Left ventricle myocardium inferior (tissue), 1 donor: ENCODE measurements around the gene MARCHF7. TPM values are rescaled to one million over a fixed set of nuclear protein-coding genes. Genes with fewer than 3 reads are reported as not detected.
A peak's percentile ranks its signal among the peaks of the same experiment; 100 is the strongest.

Experiments
- DNase-seq: peaks from one replicate; pipeline ENCODE4 v3.0.0-alpha.2; 2020
- H3K27ac ChIP-seq: fragments of 200-600 bp; replicated peaks from 2 replicates; pipeline ENCODE4 v1.8.0; 2021
- H3K27me3 ChIP-seq: fragments of 200-600 bp; 2 replicates; pipeline ENCODE4 v1.8.0; 2021; ENCODE audit warnings: low read depth
- H3K36me3 ChIP-seq: fragments of 200-600 bp; 2 replicates; pipeline ENCODE4 v1.8.0; 2021
- H3K4me1 ChIP-seq: fragments of 200-600 bp; 2 replicates; pipeline ENCODE4 v1.8.0; 2021
- H3K4me3 ChIP-seq: fragments of 200-600 bp; 2 replicates; pipeline ENCODE4 v1.8.0; 2021; ENCODE audit warnings: mild to moderate bottlenecking, moderate library complexity
- H3K9me3 ChIP-seq: fragments of 200-600 bp; replicated peaks from 2 replicates; pipeline ENCODE4 v1.8.0; 2021
- intact Hi-C: fragments of 100-400 bp; cut with micrococcal nuclease; formaldehyde crosslinking; loops from one replicate; pipeline ENCODE4 v1.11.0; 2022
- total RNA-seq: library from RNA; stranded (reverse); fragmentation: NEBNext Ultra II Directional; extraction: Animal tissue kit (Norgen Biotek cat#: 25700); gene quantifications from one replicate; pipeline ENCODE4 v1.2.1, GENCODE V29; 2021
- TF ChIP-seq, protein P1 (sequence below): fragments of 200-600 bp; IDR thresholded peaks from 2 replicates; pipeline ENCODE4 v1.8.0; 2021; ENCODE audit warnings: antibody characterized with exemption, mild to moderate bottlenecking, borderline replicate concordance
- donor health status: DM: no; HTN: yes; CAD: no; lungs with severe emphysema.

Gene MARCHF7
- total RNA-seq, 1 donor from 2014 or later: 75.1 TPM

DNA sequence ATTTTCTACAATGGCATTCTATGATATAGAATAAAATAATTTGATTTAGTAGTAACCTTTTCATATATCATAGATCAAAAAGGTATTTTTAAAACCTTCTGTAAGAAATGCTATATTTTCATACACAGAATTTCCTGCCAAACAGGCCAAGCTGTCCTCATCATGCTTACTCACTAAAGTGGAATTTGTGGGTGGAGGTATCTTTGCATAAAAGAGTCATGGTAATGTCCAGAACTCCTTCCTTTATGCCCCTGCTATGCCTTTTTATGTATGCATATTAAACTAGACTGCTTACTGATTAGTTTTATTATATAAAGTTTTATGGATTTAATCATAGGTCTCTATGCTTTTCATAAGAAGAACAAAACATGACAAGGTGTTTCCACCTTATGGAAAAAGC, 27.5 kb upstream of the MARCHF7 start:
- H3K27me3 ChIP-seq: no peaks in the 10 kb centered on the region
- no peak for DNase-seq
- H3K4me3 ChIP-seq: no peak overlapping the region
- no peak overlapping the region for H3K27ac ChIP-seq
- intact Hi-C loops: no loop called here
- no peaks in the 10 kb centered on the region for H3K36me3 ChIP-seq
- H3K9me3 ChIP-seq: no peaks in the 10 kb centered on the region
- TF ChIP-seq, protein P1, sequence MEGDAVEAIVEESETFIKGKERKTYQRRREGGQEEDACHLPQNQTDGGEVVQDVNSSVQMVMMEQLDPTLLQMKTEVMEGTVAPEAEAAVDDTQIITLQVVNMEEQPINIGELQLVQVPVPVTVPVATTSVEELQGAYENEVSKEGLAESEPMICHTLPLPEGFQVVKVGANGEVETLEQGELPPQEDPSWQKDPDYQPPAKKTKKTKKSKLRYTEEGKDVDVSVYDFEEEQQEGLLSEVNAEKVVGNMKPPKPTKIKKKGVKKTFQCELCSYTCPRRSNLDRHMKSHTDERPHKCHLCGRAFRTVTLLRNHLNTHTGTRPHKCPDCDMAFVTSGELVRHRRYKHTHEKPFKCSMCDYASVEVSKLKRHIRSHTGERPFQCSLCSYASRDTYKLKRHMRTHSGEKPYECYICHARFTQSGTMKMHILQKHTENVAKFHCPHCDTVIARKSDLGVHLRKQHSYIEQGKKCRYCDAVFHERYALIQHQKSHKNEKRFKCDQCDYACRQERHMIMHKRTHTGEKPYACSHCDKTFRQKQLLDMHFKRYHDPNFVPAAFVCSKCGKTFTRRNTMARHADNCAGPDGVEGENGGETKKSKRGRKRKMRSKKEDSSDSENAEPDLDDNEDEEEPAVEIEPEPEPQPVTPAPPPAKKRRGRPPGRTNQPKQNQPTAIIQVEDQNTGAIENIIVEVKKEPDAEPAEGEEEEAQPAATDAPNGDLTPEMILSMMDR: no peak
- H3K4me1 ChIP-seq: peaks cover 9% of the 10 kb centered on the region

DNA sequence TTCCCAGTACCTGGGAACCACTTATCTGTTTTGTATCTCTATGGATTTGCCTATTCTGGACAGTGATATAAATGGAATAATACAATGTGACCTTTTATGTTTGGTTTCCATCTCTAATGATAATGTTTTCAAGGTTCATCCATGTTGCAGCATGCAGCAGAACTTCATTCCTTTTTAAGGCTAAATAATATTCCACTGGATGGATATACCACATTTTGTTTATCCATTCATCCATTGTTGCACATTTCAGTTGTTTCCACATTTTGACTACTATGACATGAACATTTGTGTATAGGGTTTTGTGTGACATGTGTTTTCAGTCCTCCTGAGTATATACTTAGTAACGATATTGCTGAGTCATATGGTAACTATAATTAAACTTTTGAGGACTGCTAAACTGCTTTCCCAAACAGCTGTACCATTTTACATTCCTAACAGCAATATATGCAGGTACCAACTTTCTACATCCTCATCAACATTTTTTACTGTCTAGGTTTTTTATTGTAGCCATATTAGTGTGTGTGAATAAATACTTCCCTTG, 17.7 kb upstream of the MARCHF7 start:
- no peak overlapping the region for H3K4me3 ChIP-seq
- H3K4me1 ChIP-seq: no peaks in the 10 kb centered on the region
- peaks cover 16% of the 10 kb centered on the region for H3K9me3 ChIP-seq
- H3K27me3 ChIP-seq: no peaks in the 10 kb centered on the region
- intact Hi-C loops: no loop called here
- DNase-seq: no peak
- no peak overlapping the region for H3K27ac ChIP-seq
- peaks cover 18% of the 10 kb centered on the region for H3K36me3 ChIP-seq
- TF ChIP-seq, protein P1: no peak

DNA sequence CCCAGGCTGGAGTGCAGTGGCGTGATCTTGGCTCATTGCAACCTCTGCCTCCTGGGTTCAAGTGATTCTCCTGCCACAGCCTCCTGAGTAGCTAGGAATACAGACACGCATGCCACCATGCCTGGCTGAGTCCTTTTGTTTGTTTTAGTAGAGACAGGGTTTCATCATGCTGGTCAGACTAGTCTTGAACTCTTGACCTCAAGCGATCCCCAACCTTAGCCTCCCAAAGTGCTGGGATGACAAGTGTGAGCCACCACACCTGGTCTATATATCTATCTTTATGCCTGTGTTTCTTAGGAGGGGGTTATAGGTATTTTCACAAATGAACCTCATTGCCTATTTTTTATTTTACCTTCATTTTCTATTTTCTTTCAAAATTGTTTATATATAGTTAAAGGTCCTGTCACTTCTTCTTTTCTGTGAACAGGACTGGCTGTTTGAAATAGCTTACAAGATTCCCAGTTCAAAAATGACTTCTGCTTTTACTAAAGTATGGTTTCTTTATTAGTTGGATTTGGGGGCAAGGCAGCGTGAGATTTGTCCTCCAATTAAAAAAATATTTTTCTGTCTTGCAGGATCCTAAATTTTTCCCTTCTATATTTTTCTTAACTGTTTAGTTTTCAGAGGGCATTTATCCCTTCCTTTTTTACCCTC, 16.4 kb upstream of the MARCHF7 start:
- H3K9me3 ChIP-seq: peaks cover 16% of the 10 kb centered on the region
- H3K27me3 ChIP-seq: no peaks in the 10 kb centered on the region
- intact Hi-C loops: no loop called here
- no peak overlapping the region for H3K27ac ChIP-seq
- peaks cover 18% of the 10 kb centered on the region for H3K36me3 ChIP-seq
- TF ChIP-seq, protein P1: no peak
- no peak overlapping the region for H3K4me3 ChIP-seq
- no peak for DNase-seq
- no peaks in the 10 kb centered on the region for H3K4me1 ChIP-seq

DNA sequence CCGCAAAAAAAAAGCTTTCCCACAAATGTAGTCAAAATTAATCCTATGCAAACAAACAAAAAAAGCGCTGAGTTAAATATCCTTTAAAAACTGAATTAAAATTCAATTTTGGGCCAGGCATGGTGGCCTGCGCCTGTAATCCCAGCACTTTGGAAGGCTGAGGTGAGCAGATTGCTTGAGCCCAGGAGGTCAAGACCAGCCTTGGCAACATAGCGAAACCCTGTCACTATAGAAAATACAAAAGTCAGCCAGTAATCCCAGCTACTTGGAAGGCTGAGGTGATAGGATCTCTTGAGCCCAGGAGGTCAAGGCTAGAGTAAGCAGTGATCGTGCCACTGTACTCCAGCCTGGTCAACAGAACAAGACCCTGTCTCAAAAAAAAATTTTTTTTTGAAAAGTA, 8.8 kb upstream of the MARCHF7 start:
- Histone ChIP-seq H3K4me1 (peaks cover 11% of the 10 kb centered on the region), H3K36me3 (peaks cover 7% of the 10 kb centered on the region), H3K9me3 (no peaks in the 10 kb centered on the region), H3K27ac (no peak overlapping the region), H3K27me3 (no peaks in the 10 kb centered on the region), H3K4me3 (no peak overlapping the region)
- intact Hi-C loops: no loop called here
- no peak for DNase-seq
- TF ChIP-seq, protein P1: no peak

DNA sequence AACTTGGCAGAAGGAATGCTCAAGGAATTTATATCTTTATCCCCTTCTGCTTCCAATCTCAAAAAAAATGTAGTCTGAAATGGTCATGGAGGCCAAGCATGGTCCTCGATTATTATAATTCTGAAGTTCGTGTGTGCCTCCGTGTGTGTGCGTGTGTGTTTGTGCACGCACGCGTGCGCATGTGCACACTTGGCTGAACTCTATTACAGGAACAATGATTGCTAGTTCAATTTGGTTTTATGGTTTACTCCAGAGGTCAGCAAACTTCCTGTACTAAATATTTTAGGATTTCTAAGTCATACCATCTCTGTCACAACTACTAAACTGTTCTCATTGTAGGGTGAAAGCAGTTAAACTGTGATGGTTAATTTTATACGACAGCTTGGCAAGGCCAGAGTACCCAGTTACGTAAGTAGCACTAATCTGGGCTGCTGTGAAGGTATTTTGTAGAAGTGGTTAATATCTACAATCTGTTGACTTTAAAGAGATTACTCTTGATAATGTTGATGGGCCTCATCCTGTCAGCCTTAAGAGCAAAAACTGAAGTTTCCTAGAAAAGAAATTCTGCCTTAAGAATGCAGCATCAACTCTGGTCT, 5.8 kb upstream of the MARCHF7 start:
- DNase-seq: no peak
- Histone ChIP-seq H3K27me3 (no peaks in the 10 kb centered on the region), H3K27ac (peak overlapping the region; percentile 52), H3K4me1 (peaks cover 26% of the 10 kb centered on the region), H3K36me3 (no peaks in the 10 kb centered on the region), H3K9me3 (no peaks in the 10 kb centered on the region), H3K4me3 (peak overlapping the region; percentile 24)
- TF ChIP-seq, protein P1: no peak
- intact Hi-C loops: no loop called here
